Colonic mucosa (tissue), 4 donors: ENCODE data around the gene MYZAP. TPM values are rescaled to one million over a fixed set of nuclear protein-coding genes. Genes with fewer than 3 reads are reported as not detected.

ENCODE experiments used
- DNase-seq: peaks from one replicate; pipeline ENCODE4 v3.0.0-alpha.2; 2020
- H3K27ac ChIP-seq: fragments of 200-600 bp; one replicate; pipeline ENCODE4 v1.8.0; 2021
- H3K27me3 ChIP-seq: fragments of 200-600 bp; one replicate; pipeline ENCODE4 v1.8.0; 2021
- H3K36me3 ChIP-seq: fragments of 200-600 bp; one replicate; pipeline ENCODE4 v1.8.0; 2021
- H3K4me1 ChIP-seq: fragments of 200-600 bp; one replicate; pipeline ENCODE4 v1.8.0; 2021; ENCODE audit warnings: mild to moderate bottlenecking
- H3K4me3 ChIP-seq: fragments of 200-600 bp; one replicate; pipeline ENCODE4 v1.8.0; 2021
- H3K9ac ChIP-seq, 2 donors: one replicate each; pipeline ENCODE4 v1.7.0; 2013; ENCODE audit warnings: control low read depth in 2 of 2, low read depth in 2 of 2, low read length in 2 of 2
- H3K9me3 ChIP-seq: fragments of 200-600 bp; one replicate; pipeline ENCODE4 v1.8.0; 2021
- intact Hi-C: fragments of 100-400 bp; cut with DNase I; formaldehyde crosslinking; loops from one replicate; pipeline ENCODE4 v1.14.1; 2022
- total RNA-seq, 2 donors: library from RNA; stranded (reverse); fragmentation: NEBNext Ultra II Directional in 1 of 2; extraction: Animal tissue kit (Norgen Biotek cat#: 25700) in 1 of 2; gene quantifications; one replicate each; pipeline ENCODE4 v1.2.1, GENCODE V29; 2021
- TF ChIP-seq, protein P1 (sequence below): fragments of 200-600 bp; IDR thresholded peaks from one replicate; pipeline ENCODE4 v1.8.0; 2022; ENCODE audit warnings: antibody characterized with exemption, mild to moderate bottlenecking
- donor health status: healthy.
- donor health status: DM: no; HTN: no; CAD: no.
- donor health status: DM: no; HTN: no; CAD: no.

The MYZAP gene, protein sequence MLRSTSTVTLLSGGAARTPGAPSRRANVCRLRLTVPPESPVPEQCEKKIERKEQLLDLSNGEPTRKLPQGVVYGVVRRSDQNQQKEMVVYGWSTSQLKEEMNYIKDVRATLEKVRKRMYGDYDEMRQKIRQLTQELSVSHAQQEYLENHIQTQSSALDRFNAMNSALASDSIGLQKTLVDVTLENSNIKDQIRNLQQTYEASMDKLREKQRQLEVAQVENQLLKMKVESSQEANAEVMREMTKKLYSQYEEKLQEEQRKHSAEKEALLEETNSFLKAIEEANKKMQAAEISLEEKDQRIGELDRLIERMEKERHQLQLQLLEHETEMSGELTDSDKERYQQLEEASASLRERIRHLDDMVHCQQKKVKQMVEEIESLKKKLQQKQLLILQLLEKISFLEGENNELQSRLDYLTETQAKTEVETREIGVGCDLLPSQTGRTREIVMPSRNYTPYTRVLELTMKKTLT
- total RNA-seq = 10 to 100 TPM; 11.7 to 12.2 TPM

DNA sequence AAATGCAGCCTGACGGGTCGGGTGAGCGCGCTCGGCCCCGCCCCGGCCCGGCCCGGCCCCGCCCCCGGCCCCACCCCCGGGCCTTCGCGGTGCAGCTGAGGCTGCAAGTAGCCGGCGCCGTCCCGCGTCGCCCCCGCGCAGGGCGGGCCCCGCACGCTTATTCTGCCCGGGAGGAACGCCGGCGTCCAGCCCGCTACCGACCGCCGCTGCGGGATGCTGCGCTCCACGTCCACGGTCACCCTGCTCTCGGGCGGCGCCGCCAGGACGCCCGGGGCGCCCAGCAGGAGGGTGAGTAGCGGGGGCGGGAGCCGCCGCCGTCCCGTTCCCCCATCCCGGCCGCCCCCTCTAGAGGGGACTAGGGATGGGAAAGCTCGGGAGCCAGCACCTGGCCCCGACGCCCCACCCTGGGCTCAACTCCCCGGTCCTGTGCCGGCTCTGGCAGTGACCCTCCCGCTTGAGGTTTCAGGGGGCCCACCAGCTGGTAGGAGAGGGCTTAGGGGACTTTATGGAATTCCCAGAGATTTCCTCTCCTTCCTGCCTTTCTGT, at the start of gene MYZAP:
Gene MYZAP, plus strand, starts transcription at position 83 of the 546 bp plus-strand sequence. Its CDS starts 131 bp downstream, at position 214.
- DNase-seq = peak; percentile 83
- Histone ChIP-seq H3K9ac (peak within 1 kb of the TSS; percentile 75 to 86), H3K9me3 (no peaks in the 10 kb centered on the region), H3K27me3 (no peaks in the 10 kb centered on the region), H3K27ac (no peak within 1 kb of the TSS), H3K36me3 (no peaks in the 10 kb centered on the region), H3K4me1 (peaks cover 12% of the 10 kb centered on the region), H3K4me3 (peak within 1 kb of the TSS; percentile 59)
- TF ChIP-seq, protein P1, sequence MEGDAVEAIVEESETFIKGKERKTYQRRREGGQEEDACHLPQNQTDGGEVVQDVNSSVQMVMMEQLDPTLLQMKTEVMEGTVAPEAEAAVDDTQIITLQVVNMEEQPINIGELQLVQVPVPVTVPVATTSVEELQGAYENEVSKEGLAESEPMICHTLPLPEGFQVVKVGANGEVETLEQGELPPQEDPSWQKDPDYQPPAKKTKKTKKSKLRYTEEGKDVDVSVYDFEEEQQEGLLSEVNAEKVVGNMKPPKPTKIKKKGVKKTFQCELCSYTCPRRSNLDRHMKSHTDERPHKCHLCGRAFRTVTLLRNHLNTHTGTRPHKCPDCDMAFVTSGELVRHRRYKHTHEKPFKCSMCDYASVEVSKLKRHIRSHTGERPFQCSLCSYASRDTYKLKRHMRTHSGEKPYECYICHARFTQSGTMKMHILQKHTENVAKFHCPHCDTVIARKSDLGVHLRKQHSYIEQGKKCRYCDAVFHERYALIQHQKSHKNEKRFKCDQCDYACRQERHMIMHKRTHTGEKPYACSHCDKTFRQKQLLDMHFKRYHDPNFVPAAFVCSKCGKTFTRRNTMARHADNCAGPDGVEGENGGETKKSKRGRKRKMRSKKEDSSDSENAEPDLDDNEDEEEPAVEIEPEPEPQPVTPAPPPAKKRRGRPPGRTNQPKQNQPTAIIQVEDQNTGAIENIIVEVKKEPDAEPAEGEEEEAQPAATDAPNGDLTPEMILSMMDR = no peak
- intact Hi-C loops = no loop called here

DNA sequence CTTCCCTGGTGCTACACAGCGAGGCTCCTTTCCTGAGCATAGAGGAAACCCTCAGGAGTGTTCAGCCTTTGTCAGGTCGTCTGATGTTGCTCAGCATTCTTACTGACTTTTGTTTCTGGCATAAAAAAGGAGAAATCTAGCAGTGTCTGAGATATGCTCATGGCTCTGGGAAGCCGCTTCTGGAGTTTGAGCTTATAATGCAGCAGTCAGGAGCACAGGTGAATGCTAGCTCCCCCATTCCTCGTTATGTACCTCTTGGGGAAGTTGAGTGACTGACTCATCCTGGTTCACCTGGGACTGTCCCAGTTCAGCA, 49.2 kb upstream of the MYZAP start:
- no peak overlapping the region for H3K9ac ChIP-seq
- TF ChIP-seq, protein P1 = peak; percentile 5
- H3K36me3 ChIP-seq = no peaks in the 10 kb centered on the region
- H3K27ac ChIP-seq = no peak overlapping the region
- H3K27me3 ChIP-seq = no peaks in the 10 kb centered on the region
- no peaks in the 10 kb centered on the region for H3K9me3 ChIP-seq
- intact Hi-C loops = no loop called here
- no peak overlapping the region for H3K4me3 ChIP-seq
- peaks cover 3% of the 10 kb centered on the region for H3K4me1 ChIP-seq
- no peak for DNase-seq

DNA sequence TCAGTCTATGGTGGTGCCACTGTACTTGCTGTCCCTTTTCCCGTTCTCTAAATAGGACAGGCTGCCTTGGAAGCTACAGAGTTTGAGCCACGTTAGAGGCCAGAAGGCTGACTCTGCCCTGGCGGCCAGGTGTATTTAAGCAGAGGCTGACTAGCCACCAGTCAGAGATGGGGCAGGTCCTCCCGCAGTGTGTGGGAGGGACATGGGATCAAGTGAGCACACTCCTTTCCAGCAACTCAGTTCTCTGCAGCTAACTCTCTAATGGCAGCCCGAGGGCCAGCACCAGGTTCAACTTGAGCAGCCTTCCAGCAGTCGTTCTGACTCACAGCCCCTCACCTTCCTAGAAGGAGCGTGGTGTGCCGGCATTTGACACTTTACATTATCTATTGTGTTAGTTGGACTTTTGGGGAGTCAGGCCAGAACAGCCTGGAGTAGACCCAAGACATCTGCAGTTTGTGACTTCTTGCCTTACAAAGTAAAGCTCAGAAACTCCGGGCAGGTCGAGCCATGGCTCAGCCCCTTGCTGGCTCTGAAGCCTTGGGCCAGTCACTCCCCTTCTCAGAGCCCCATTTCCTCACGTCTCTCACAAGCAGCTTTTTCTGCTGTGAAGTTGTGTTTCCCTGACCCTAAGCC, 46.7 kb upstream of the MYZAP start:
- TF ChIP-seq, protein P1 = no peak
- intact Hi-C loops = no loop called here
- H3K4me1 ChIP-seq = no peaks in the 10 kb centered on the region

DNA sequence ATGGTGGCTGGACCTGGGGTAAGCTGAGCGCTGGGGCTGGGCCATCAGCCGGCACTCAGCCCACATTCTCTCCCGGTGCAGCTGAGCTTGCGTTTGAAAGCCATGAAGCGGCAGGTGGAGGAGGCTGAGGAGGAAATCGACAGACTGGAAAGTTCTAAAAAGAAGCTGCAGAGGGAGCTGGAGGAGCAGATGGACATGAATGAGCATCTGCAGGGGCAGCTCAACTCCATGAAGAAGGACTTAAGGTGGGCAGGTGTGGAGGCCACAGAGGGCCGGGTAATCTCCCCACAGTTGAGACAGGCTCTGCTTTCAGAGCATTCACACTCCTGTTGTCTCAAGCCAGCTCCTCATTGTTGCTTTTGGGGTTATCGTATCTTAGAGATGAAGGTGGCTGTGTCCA, 45.7 kb upstream of the MYZAP start:
- Histone ChIP-seq H3K27ac (no peak overlapping the region), H3K4me1 (no peaks in the 10 kb centered on the region), H3K9ac (no peak overlapping the region), H3K36me3 (no peaks in the 10 kb centered on the region), H3K27me3 (no peaks in the 10 kb centered on the region), H3K4me3 (no peak overlapping the region), H3K9me3 (no peaks in the 10 kb centered on the region)
- DNase-seq = no peak
- intact Hi-C loops = no loop called here
- TF ChIP-seq, protein P1 = no peak

More for the DNA sequence above, 46.7 kb upstream of the MYZAP start:
- Histone ChIP-seq H3K27ac (no peak overlapping the region), H3K27me3 (no peaks in the 10 kb centered on the region), H3K4me3 (no peak overlapping the region), H3K9ac (no peak overlapping the region), H3K9me3 (no peaks in the 10 kb centered on the region), H3K36me3 (no peaks in the 10 kb centered on the region)
- DNase-seq = no peak

DNA sequence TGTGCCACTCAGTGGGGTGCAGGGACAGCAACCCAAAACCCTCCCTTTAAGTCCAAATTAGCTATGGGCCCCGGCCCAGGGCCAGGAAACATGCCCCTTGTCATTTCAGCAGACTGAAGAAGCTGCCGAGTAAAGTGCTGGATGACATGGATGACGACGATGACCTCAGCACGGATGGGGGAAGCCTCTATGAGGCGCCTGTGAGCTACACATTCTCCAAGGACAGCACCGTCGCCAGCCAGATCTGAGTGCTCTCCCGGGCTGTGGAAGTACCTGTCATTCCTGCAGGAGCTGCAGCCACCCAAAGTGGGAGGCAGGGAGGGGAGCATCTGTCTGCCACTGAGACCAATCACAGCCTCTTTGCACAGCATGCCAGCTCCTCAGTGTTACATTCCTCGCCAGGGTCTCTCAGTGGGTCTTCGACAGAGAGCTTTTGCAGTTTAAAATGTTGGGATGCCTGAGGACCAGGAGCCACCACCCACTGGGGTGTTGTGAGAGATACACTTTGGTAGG, 44.4 kb upstream of the MYZAP start:
- TF ChIP-seq, protein P1 = no peak
- Histone ChIP-seq H3K4me1 (no peaks in the 10 kb centered on the region), H3K9ac (no peak overlapping the region), H3K9me3 (no peaks in the 10 kb centered on the region), H3K27ac (no peak overlapping the region), H3K36me3 (no peaks in the 10 kb centered on the region), H3K4me3 (no peak overlapping the region), H3K27me3 (no peaks in the 10 kb centered on the region)
- intact Hi-C loops = no loop called here
- no peak for DNase-seq
